ENCODE results near the gene SCN1B. TPM values are rescaled to one million over a fixed set of nuclear protein-coding genes. Genes with fewer than 3 reads are reported as not detected.

Gene SCN1B
- total RNA-seq, 1 donor from 2014 or later, result 1.3 TPM

GRCh38 chr19:35033067-35034004 lies 3.1 kb downstream of the SCN1B start:
- TF ChIP-seq, protein P1, sequence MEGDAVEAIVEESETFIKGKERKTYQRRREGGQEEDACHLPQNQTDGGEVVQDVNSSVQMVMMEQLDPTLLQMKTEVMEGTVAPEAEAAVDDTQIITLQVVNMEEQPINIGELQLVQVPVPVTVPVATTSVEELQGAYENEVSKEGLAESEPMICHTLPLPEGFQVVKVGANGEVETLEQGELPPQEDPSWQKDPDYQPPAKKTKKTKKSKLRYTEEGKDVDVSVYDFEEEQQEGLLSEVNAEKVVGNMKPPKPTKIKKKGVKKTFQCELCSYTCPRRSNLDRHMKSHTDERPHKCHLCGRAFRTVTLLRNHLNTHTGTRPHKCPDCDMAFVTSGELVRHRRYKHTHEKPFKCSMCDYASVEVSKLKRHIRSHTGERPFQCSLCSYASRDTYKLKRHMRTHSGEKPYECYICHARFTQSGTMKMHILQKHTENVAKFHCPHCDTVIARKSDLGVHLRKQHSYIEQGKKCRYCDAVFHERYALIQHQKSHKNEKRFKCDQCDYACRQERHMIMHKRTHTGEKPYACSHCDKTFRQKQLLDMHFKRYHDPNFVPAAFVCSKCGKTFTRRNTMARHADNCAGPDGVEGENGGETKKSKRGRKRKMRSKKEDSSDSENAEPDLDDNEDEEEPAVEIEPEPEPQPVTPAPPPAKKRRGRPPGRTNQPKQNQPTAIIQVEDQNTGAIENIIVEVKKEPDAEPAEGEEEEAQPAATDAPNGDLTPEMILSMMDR (conservative IDR thresholded peaks at IDR 0.05; ENCODE audit: low read depth, low read length), result no peak
- no peak overlapping the region for H3K4me3 ChIP-seq (ENCODE audit: low read depth, low read length)
- no peak for DNase-seq (ENCODE audit: low read depth)

DNA sequence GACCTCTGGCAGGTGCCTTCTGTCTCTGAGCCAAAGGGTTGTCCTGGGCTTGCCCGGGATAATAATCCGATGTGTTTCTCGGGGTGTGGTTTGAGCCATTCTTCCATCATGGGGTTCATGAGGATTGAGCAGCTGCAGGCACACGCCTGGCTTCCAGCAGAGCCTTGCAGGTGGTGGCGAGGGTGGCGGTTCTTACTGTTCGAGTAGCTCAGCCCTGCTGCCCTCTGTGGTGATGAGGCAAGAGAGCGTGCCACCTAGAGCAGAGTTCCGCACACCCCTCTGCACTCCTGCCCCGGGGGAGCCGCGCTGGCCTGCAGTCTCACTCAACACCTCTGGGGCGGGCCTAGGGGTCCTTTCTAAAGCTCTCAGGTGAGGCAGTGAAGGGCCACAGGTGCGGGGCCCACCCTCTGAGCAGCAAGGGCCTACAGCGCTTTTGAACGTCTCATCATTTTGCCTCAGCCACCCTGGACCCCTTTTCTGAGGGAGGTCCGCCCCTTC lies 3.8 kb downstream of the SCN1B start:
- no peak for DNase-seq (ENCODE audit: low read depth)
- no peak overlapping the region for H3K4me3 ChIP-seq (ENCODE audit: low read depth, low read length)
- TF ChIP-seq, protein P1 (conservative IDR thresholded peaks at IDR 0.05; ENCODE audit: low read depth, low read length), result no peak

- DNase-seq (ENCODE audit: low read depth), result no peak
- H3K4me3 ChIP-seq (ENCODE audit: low read depth, low read length), result no peak overlapping the region
- TF ChIP-seq, protein P1 (conservative IDR thresholded peaks at IDR 0.05; ENCODE audit: low read depth, low read length), result no peak
Measured at GRCh38 chr19:35034588-35035382, 4.5 kb downstream of the SCN1B start.

DNA sequence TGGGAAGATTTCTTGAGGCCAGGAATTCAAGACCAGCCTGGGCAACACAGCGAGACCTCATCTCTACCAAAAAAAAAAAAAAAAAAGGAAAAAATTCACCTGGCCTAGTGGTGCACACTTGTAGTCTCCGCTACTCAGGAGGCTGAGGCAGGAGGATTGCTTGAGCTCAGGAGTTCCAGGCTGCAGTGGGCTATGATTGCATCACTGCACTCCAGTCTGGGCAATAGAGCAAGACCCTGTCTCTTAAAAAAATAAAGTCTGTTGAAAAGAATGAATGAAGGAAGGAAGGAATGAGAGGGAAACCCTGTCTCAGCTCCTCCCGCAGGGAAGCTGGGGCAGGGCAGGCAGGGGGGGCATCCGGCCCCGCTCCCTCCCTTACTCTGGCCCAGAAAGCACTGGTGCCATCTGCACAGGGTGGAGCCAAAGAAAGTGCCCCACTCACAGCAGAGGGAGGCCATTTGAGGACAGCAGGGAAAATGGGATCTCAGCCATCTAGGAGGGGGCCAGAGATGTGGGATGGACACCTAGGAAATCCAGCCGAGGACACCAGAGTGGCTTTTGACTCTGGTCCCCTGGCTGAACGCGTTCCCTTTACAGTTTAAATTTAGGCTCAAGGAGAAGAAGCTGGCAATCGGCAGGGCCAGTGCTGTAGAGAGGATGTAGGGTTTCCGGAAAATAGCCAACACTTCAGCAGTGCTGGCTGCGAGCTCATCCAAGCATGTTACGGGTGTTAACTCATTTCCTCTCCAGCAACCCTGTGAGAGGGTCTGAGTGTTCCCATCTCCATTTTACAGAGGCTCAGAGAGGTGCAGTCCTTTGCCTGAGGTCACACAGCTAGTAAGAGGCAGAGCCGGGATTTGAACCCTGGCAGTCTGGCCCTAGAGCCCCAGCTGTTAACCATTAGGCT lies 7.7 kb downstream of the SCN1B start:
- no peak for DNase-seq (ENCODE audit: low read depth)
- TF ChIP-seq, protein P1 (conservative IDR thresholded peaks at IDR 0.05; ENCODE audit: low read depth, low read length), result no peak
- peak overlapping the region; percentile 23 for H3K4me3 ChIP-seq (ENCODE audit: low read depth, low read length)

DNA sequence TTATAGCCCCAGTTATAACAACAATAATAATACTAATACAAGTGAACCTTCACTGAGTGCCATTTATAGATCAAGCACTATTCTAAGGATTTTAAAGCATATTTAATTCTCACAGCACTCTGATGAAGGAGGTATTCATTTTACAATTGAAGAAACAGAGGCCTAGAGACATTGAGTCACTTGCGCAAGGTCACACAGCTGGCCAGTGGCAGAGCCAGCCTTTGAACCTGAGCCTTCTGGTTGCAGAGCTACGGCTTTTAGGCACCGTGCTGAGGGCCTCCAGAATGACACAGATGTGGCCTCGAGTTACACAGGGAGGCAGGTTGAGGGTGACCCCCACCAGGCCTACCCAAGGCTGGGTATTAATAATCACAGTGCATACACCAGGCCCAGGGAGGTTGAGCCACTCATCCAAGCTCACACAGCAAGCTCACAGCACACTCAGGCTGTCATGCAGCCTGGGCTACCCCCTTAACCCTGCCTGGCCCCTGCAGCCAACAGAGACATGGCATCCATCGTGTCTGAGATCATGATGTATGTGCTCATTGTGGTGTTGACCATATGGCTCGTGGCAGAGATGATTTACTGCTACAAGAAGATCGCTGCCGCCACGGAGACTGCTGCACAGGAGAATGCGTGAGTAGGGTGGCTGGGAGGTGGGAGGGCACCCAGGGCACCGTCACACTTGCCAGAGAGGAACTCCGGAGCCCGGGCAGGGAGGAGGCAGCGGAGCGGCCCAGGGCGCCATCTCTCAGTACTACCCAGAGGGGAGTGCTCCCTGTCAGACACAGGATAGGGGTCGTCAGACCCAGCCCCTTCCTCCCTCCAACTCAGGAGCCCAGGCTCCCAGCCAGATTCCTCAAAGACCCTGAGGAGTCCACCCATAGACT lies 8.6 kb downstream of the SCN1B start:
- no peak overlapping the region for H3K4me3 ChIP-seq (ENCODE audit: low read depth, low read length)
- TF ChIP-seq, protein P1 (conservative IDR thresholded peaks at IDR 0.05; ENCODE audit: low read depth, low read length), result no peak
- DNase-seq (ENCODE audit: low read depth), result no peak

Data from epithelial cell of proximal tubule (primary cell).